Hippocampal formation (tissue), 2 donors: Measurements from ENCODE around the gene FCHSD1.

Experiments
- DNase-seq, 2 donors: peaks; one replicate each; lab custom pipeline; 2025; lab: John Stamatoyannopoulos, UW

FCHSD1 gene

GRCh38 chr5:141672841-141673813 is 21.9 kb upstream of the FCHSD1 start:
- DNase-seq, result no peak

- DNase-seq, result no peak
Observed at GRCh38 chr5:141672071-141672840, 21.0 kb upstream of the FCHSD1 start.

- no peak for DNase-seq
Observed at GRCh38 chr5:141669520-141669919, 18.3 kb upstream of the FCHSD1 start.

- no peak for DNase-seq
Observed at GRCh38 chr5:141668601-141669265, 17.5 kb upstream of the FCHSD1 start.

GRCh38 chr5:141665995-141666940 is 15.1 kb upstream of the FCHSD1 start:
- no peak for DNase-seq

- peak; percentile 27 to 66 for DNase-seq
Observed at GRCh38 chr5:141664733-141665461, 13.7 kb upstream of the FCHSD1 start.

- no peak for DNase-seq
Observed at GRCh38 chr5:141663506-141663905, 12.3 kb upstream of the FCHSD1 start.

- DNase-seq, result no peak
Observed at GRCh38 chr5:141662028-141662427, 10.8 kb upstream of the FCHSD1 start.

GRCh38 chr5:141657937-141658545 is 6.8 kb upstream of the FCHSD1 start:
- no peak for DNase-seq

GRCh38 chr5:141657404-141657803 is 6.2 kb upstream of the FCHSD1 start:
- DNase-seq, result no peak

- no peak for DNase-seq
Observed at GRCh38 chr5:141656396-141656795, 5.2 kb upstream of the FCHSD1 start.

GRCh38 chr5:141655020-141655419 is 3.8 kb upstream of the FCHSD1 start:
- no peak for DNase-seq

GRCh38 chr5:141654298-141654697 is 3.1 kb upstream of the FCHSD1 start:
- DNase-seq, result no peak

GRCh38 chr5:141651728-141652105 is 499 bp upstream of the FCHSD1 start:
- no peak for DNase-seq

- no peak for DNase-seq
Observed at GRCh38 chr5:141649972-141650371, 1.2 kb downstream of the FCHSD1 start.

GRCh38 chr5:141649056-141649688 is 2.0 kb downstream of the FCHSD1 start:
- no peak for DNase-seq

GRCh38 chr5:141647851-141648250 is 3.4 kb downstream of the FCHSD1 start:
- DNase-seq, result no peak

GRCh38 chr5:141647242-141647641 is 4.0 kb downstream of the FCHSD1 start:
- DNase-seq, result no peak

GRCh38 chr5:141646026-141646425 is 5.2 kb downstream of the FCHSD1 start:
- no peak for DNase-seq
